SK-N-SH (cell line): Measurements from ENCODE around the gene LPO. TPM values are rescaled to one million over a fixed set of nuclear protein-coding genes. Genes with fewer than 3 reads are reported as not detected.

Source experiments
- CTCF ChIA-PET: fragments of 300-600, 350-600 bp; formaldehyde crosslinking; extraction: SDS; loops from one replicate; lab custom pipeline; 2021; lab: Yijun Ruan, JAX
- POLR2A ChIA-PET: fragments of 350-600 bp; sonication (Branson Sonifier 250); formaldehyde crosslinking; extraction: SDS; loops from one replicate; lab custom pipeline; 2020; ENCODE audit warnings: antibody characterized with exemption, inconsistent platforms; lab: Yijun Ruan, JAX
- DNase-seq: peaks from one replicate; pipeline ENCODE4 v3.0.0; 2012
- H2AFZ ChIP-seq: fragments of 200-600 bp; sonication (generic); 2 replicates; pipeline ENCODE4 v1.8.1; 2016; ENCODE audit warnings: antibody characterized with exemption, mild to moderate bottlenecking, low read depth
- H3F3A ChIP-seq: fragments of 200-600 bp; sonication (generic); replicated peaks from 2 replicates; pipeline ENCODE3; 2016; ENCODE audit warnings: antibody characterized with exemption, mild to moderate bottlenecking; ENCODE audit not compliant: insufficient read depth
- H3K27ac ChIP-seq, 2 experiments: fragments of 200-500 bp in 1 of 2; fragments of 200-600 bp in 1 of 2; sonication (Bioruptor generic) in 1 of 2; sonication (generic), shearing (Covaris generic) in 1 of 2; 2 replicates each; pipeline versions ENCODE4 v1.5.1 to v1.6.1; 2014 to 2016; ENCODE audit warnings: low read depth in 2 of 2, inconsistent platforms in 1 of 2, low read length in 1 of 2, mild to moderate bottlenecking in 1 of 2, mixed read lengths in 1 of 2
- H3K27me3 ChIP-seq: fragments of 200-600 bp; sonication (generic), shearing (Covaris generic); 2 replicates; pipeline ENCODE4 v1.6.1; 2016; ENCODE audit warnings: mixed run types; ENCODE audit not compliant: insufficient read depth
- H3K36me3 ChIP-seq, 2 experiments: fragments of 200-500 bp in 1 of 2; fragments of 200-600 bp in 1 of 2; sonication (Bioruptor generic) in 1 of 2; sonication (generic) in 1 of 2; replicated peaks in 1 of 2; 2 replicates each; pipeline versions ENCODE3 to v1.5.1; 2014 to 2016; ENCODE audit warnings: low read length in 1 of 2, mild to moderate bottlenecking in 1 of 2; ENCODE audit not compliant: insufficient read depth in 2 of 2, control insufficient read depth in 1 of 2
- H3K4me1 ChIP-seq, 2 experiments: fragments of 200-500 bp in 1 of 2; fragments of 200-600 bp in 1 of 2; sonication (Bioruptor generic) in 1 of 2; sonication (generic), shearing (Covaris generic) in 1 of 2; 2 replicates each; pipeline versions ENCODE4 v1.5.1 to v1.6.1; 2014 to 2016; ENCODE audit warnings: low read depth in 1 of 2, low read length in 1 of 2, mixed run types in 1 of 2; ENCODE audit not compliant: insufficient read depth in 2 of 2, control insufficient read depth in 1 of 2
- H3K4me2 ChIP-seq: fragments of 200-600 bp; sonication (generic), shearing (Covaris generic); 2 replicates; pipeline ENCODE4 v1.6.1; 2017; ENCODE audit warnings: mixed run types
- H3K4me3 ChIP-seq, 2 experiments: fragments of 200-500 bp in 1 of 2; fragments of 200-600 bp in 1 of 2; sonication (Bioruptor generic) in 1 of 2; sonication (generic), shearing (Covaris generic) in 1 of 2; 2 replicates each; pipeline versions ENCODE4 v1.5.1 to v1.8.1; 2014 to 2016; ENCODE audit warnings: low read depth in 2 of 2, inconsistent platforms in 1 of 2, low read length in 1 of 2, mild to moderate bottlenecking in 1 of 2, mixed read lengths in 1 of 2, moderate library complexity in 1 of 2
- H3K79me2 ChIP-seq: fragments of 200-600 bp; sonication (generic); 2 replicates; pipeline ENCODE4 v1.8.1; 2017; ENCODE audit warnings: mild to moderate bottlenecking; ENCODE audit not compliant: insufficient read depth
- H3K9ac ChIP-seq: fragments of 200-600 bp; sonication (generic); 2 replicates; pipeline ENCODE4 v1.6.1; 2017; ENCODE audit warnings: mixed run types
- H3K9me2 ChIP-seq: fragments of 200-600 bp; sonication (generic); 2 replicates; pipeline ENCODE4 v1.6.1; 2017; ENCODE audit warnings: mixed run types
- H3K9me3 ChIP-seq: fragments of 200-600 bp; sonication (generic); 2 replicates; pipeline ENCODE4 v1.6.1; 2017; ENCODE audit warnings: mixed run types, mild to moderate bottlenecking, moderate library complexity
- H4K20me1 ChIP-seq: fragments of 200-600 bp; sonication (generic); 2 replicates; pipeline ENCODE4 v1.6.1; 2017; ENCODE audit warnings: mild to moderate bottlenecking, mixed run types; ENCODE audit not compliant: insufficient read depth
- ELF1 ChIP-seq: IDR thresholded peaks from 2 replicates; pipeline ENCODE4 v1.4.0; 2012
- FOSL2 ChIP-seq: IDR thresholded peaks from 2 replicates; pipeline ENCODE4 v1.4.0; 2012; ENCODE audit warnings: low read depth, mild to moderate bottlenecking, moderate library complexity, borderline replicate concordance
- FOXM1 ChIP-seq: IDR thresholded peaks from 2 replicates; pipeline ENCODE4 v1.4.0; 2012; ENCODE audit warnings: low read depth, mild to moderate bottlenecking
- GATA2 ChIP-seq: sonication (generic); formaldehyde crosslinking; IDR thresholded peaks from 2 replicates; pipeline ENCODE4 v1.5.0; 2020; ENCODE audit warnings: mild to moderate bottlenecking, missing genetic modification reagents
- JUND ChIP-seq: IDR thresholded peaks from 2 replicates; pipeline ENCODE4 v1.4.0; 2012
- MXI1 ChIP-seq: IDR thresholded peaks from 2 replicates; pipeline ENCODE4 v1.6.1; 2012; ENCODE audit warnings: mild to moderate bottlenecking, low read depth, low read length, improper control_type of control experiment
- NRF1 ChIP-seq: IDR thresholded peaks from 2 replicates; pipeline ENCODE4 v1.6.1; 2012; ENCODE audit warnings: low read depth, mild to moderate bottlenecking, low read length
- POLR2AphosphoS5 ChIP-seq: IDR thresholded peaks from 2 replicates; pipeline ENCODE4 v1.6.1; 2012; ENCODE audit warnings: low read depth, low read length
- RCOR1 ChIP-seq: fragments of 150-350 bp; IDR thresholded peaks from 2 replicates; pipeline ENCODE4 v1.6.1; 2017; ENCODE audit warnings: antibody characterized with exemption, low read length
- RFX5 ChIP-seq: IDR thresholded peaks from 2 replicates; pipeline ENCODE4 v1.6.1; 2012; ENCODE audit warnings: mild to moderate bottlenecking, improper control_type of control experiment, low read length
- SIN3A ChIP-seq: IDR thresholded peaks from 2 replicates; pipeline ENCODE4 v1.6.1; 2012; ENCODE audit warnings: low read depth, mild to moderate bottlenecking, low read length, moderate library complexity, borderline replicate concordance
- SMC3 ChIP-seq: IDR thresholded peaks from 2 replicates; pipeline ENCODE4 v1.6.1; 2012; ENCODE audit warnings: low read depth, low read length, improper control_type of control experiment
- TAF1 ChIP-seq: IDR thresholded peaks from 2 replicates; pipeline ENCODE4 v1.6.1; 2012; ENCODE audit warnings: low read depth, mild to moderate bottlenecking, low read length, moderate library complexity, borderline replicate concordance
- TEAD4 ChIP-seq: IDR thresholded peaks from 2 replicates; pipeline ENCODE4 v1.4.0; 2012; ENCODE audit warnings: mild to moderate bottlenecking, borderline replicate concordance; ENCODE audit not compliant: insufficient read depth
- WGBS: methylation state at CpG from one replicate; pipeline ENCODE4 v1.1.6; 2017; ENCODE audit warnings: low lambda C conversion rate; 5-methylcytosine and 5-hydroxymethylcytosine counted together
- polyA plus RNA-seq, 3 experiments: library from polyadenylated mRNA; depleted of rRNA; stranded (reverse); fragments of >200 nt; gene quantifications; 2 replicates each; pipeline ENCODE4 v1.2.3, GENCODE V29; 2012
- TF ChIP-seq, protein P1 (sequence below): IDR thresholded peaks from 2 replicates; pipeline ENCODE4 v1.4.0; 2012; ENCODE audit warnings: low read depth
- TF ChIP-seq, protein P2 (sequence below): IDR thresholded peaks from 2 replicates; pipeline ENCODE4 v1.4.0; 2012; ENCODE audit warnings: low read depth, borderline replicate concordance
- TF ChIP-seq, protein P3 (sequence below): fragments of 200-600 bp; sonication (generic); IDR thresholded peaks from 2 replicates; pipeline ENCODE4 v1.6.1; 2017; ENCODE audit warnings: antibody characterized with exemption, mild to moderate bottlenecking, moderate library complexity
- TF ChIP-seq, protein P4 (sequence below): IDR thresholded peaks from 2 replicates; pipeline ENCODE4 v1.4.0; 2012; ENCODE audit warnings: low read depth, borderline replicate concordance
- TF ChIP-seq, protein P5 (sequence below): IDR thresholded peaks from 2 replicates; pipeline ENCODE4; 2012
- TF ChIP-seq, protein P6 (sequence below): IDR thresholded peaks from 2 replicates; pipeline ENCODE4 v1.6.1; 2012; ENCODE audit warnings: mild to moderate bottlenecking, low read depth, low read length, moderate library complexity
- TF ChIP-seq, protein P7 (sequence below): fragments of 150-350 bp; IDR thresholded peaks from 2 replicates; pipeline ENCODE4 v1.6.1; 2017; ENCODE audit warnings: antibody characterized with exemption, low read length, low read depth, borderline replicate concordance

Gene LPO
- polyA plus RNA-seq, 1 of the 3 experiments (the other 2 are of a cell fraction): not detected

DNA sequence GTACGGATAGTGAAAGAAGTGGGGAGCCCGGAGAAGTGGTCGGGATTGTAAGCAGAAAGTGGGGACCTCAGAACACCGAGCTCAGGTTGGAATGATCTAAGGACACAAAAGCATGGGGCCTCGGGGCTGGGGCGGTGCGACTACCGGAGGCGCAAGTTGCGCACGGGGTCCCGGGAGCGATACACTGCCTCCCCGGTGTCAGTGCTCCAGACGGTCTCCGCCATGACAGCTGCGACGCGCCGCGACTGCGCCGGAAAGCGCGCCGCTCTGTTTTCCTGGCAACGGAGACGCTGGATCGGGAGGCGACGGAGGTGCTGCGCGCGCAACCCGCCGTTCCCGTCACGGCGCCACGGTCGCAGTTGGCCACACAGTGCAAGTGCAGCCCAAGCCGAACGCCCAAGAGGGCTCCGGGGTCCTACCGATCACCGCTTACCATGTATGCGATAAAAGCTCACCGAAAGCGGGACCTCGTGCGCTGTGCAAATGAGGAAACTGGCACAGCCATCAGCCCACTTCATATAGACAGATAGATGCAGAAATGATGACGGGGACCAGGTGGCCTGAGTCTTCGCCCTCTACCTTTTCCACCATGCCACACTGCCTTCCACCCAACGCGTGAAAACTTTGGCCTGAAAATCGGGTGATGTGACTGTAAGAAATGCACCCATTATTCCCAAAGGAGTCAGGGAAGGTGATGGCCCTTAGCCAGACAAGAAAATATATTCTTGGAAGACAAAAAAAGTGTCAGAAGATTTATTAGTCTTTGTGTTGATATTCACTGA is 19.2 kb upstream of the LPO start, which contains the start of gene MKS1:
TSS of gene MKS1 (minus strand) at position 249 of the 782 bp plus-strand sequence. CDS start at position 224, 25 bp downstream.
- Histone ChIP-seq H3K4me2 (peak within 1 kb of the TSS; percentile 83), H2AFZ (peak within 1 kb of the TSS; percentile 98), H3K79me2 (no peaks in the 10 kb centered on the region), H3K9me3 (no peaks in the 10 kb centered on the region), H3K9me2 (no peaks in the 10 kb centered on the region), H3K27ac (peak within 1 kb of the TSS; percentile 48 to 66), H3K36me3 (peaks cover 8 to 19% of the 10 kb centered on the region in 2 experiments), H3K27me3 (no peaks in the 10 kb centered on the region), H3K4me1 (peaks cover 2 to 10% of the 10 kb centered on the region in 2 experiments; a peak in 1 of 4 replicates), H3K4me3 (peak within 1 kb of the TSS; percentile 79 to 87), H3K9ac (peak within 1 kb of the TSS; percentile 64), H3F3A (peaks cover 9% of the 10 kb centered on the region), H4K20me1 (no peaks in the 10 kb centered on the region)
- DNase-seq: peak; percentile 100
- ChIA-PET POLR2A (interaction anchor here (1.2 to 1.9 kb wide), 2 partner anchors 13 to 212 kb away, joined by 3 to 7 read pairs; partner anchors contain the start of gene SRSF1), CTCF (interaction anchor here (0.5 to 3.4 kb wide), 23 partner anchors 8 to 220 kb away, joined by 3 to 27 read pairs (median 4); partner anchors contain the start of genes LPO and RNF43)
- 8% methylated on average over 46 of the region's 56 CpGs for WGBS
- TF ChIP-seq TEAD4 (no peak), RCOR1 (0 out of 2 replicates have a peak, but pooled peaks have one; percentile 26), SIN3A (peak; percentile 95; the same call in 1 of the 2 replicates), JUND (no peak), NRF1 (peak; percentile 85), TAF1 (peak; percentile 95), GATA2 (no peak), FOXM1 (no peak), POLR2AphosphoS5 (peak; percentile 92), SMC3 (no peak), FOSL2 (no peak), MXI1 (peak; percentile 98), RFX5 (no peak), ELF1 (peak; percentile 50; the same call in 1 of the 2 replicates)
- TF ChIP-seq, protein P1, sequence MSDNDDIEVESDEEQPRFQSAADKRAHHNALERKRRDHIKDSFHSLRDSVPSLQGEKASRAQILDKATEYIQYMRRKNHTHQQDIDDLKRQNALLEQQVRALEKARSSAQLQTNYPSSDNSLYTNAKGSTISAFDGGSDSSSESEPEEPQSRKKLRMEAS: peak; percentile 75; the same call in 1 of the 2 replicates
- TF ChIP-seq, protein P2, sequence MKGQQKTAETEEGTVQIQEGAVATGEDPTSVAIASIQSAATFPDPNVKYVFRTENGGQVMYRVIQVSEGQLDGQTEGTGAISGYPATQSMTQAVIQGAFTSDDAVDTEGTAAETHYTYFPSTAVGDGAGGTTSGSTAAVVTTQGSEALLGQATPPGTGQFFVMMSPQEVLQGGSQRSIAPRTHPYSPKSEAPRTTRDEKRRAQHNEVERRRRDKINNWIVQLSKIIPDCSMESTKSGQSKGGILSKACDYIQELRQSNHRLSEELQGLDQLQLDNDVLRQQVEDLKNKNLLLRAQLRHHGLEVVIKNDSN: no peak
- TF ChIP-seq, protein P3, sequence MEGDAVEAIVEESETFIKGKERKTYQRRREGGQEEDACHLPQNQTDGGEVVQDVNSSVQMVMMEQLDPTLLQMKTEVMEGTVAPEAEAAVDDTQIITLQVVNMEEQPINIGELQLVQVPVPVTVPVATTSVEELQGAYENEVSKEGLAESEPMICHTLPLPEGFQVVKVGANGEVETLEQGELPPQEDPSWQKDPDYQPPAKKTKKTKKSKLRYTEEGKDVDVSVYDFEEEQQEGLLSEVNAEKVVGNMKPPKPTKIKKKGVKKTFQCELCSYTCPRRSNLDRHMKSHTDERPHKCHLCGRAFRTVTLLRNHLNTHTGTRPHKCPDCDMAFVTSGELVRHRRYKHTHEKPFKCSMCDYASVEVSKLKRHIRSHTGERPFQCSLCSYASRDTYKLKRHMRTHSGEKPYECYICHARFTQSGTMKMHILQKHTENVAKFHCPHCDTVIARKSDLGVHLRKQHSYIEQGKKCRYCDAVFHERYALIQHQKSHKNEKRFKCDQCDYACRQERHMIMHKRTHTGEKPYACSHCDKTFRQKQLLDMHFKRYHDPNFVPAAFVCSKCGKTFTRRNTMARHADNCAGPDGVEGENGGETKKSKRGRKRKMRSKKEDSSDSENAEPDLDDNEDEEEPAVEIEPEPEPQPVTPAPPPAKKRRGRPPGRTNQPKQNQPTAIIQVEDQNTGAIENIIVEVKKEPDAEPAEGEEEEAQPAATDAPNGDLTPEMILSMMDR: peak; percentile 61
- TF ChIP-seq, protein P4, sequence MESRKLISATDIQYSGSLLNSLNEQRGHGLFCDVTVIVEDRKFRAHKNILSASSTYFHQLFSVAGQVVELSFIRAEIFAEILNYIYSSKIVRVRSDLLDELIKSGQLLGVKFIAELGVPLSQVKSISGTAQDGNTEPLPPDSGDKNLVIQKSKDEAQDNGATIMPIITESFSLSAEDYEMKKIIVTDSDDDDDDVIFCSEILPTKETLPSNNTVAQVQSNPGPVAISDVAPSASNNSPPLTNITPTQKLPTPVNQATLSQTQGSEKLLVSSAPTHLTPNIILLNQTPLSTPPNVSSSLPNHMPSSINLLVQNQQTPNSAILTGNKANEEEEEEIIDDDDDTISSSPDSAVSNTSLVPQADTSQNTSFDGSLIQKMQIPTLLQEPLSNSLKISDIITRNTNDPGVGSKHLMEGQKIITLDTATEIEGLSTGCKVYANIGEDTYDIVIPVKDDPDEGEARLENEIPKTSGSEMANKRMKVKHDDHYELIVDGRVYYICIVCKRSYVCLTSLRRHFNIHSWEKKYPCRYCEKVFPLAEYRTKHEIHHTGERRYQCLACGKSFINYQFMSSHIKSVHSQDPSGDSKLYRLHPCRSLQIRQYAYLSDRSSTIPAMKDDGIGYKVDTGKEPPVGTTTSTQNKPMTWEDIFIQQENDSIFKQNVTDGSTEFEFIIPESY: no peak
- TF ChIP-seq, protein P5, sequence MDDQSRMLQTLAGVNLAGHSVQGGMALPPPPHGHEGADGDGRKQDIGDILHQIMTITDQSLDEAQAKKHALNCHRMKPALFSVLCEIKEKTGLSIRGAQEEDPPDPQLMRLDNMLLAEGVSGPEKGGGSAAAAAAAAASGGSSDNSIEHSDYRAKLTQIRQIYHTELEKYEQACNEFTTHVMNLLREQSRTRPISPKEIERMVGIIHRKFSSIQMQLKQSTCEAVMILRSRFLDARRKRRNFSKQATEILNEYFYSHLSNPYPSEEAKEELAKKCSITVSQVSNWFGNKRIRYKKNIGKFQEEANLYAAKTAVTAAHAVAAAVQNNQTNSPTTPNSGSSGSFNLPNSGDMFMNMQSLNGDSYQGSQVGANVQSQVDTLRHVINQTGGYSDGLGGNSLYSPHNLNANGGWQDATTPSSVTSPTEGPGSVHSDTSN: no peak
- TF ChIP-seq, protein P6, sequence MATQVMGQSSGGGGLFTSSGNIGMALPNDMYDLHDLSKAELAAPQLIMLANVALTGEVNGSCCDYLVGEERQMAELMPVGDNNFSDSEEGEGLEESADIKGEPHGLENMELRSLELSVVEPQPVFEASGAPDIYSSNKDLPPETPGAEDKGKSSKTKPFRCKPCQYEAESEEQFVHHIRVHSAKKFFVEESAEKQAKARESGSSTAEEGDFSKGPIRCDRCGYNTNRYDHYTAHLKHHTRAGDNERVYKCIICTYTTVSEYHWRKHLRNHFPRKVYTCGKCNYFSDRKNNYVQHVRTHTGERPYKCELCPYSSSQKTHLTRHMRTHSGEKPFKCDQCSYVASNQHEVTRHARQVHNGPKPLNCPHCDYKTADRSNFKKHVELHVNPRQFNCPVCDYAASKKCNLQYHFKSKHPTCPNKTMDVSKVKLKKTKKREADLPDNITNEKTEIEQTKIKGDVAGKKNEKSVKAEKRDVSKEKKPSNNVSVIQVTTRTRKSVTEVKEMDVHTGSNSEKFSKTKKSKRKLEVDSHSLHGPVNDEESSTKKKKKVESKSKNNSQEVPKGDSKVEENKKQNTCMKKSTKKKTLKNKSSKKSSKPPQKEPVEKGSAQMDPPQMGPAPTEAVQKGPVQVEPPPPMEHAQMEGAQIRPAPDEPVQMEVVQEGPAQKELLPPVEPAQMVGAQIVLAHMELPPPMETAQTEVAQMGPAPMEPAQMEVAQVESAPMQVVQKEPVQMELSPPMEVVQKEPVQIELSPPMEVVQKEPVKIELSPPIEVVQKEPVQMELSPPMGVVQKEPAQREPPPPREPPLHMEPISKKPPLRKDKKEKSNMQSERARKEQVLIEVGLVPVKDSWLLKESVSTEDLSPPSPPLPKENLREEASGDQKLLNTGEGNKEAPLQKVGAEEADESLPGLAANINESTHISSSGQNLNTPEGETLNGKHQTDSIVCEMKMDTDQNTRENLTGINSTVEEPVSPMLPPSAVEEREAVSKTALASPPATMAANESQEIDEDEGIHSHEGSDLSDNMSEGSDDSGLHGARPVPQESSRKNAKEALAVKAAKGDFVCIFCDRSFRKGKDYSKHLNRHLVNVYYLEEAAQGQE: 0 out of 2 replicates have a peak, but pooled peaks have one; percentile 35
- TF ChIP-seq, protein P7, sequence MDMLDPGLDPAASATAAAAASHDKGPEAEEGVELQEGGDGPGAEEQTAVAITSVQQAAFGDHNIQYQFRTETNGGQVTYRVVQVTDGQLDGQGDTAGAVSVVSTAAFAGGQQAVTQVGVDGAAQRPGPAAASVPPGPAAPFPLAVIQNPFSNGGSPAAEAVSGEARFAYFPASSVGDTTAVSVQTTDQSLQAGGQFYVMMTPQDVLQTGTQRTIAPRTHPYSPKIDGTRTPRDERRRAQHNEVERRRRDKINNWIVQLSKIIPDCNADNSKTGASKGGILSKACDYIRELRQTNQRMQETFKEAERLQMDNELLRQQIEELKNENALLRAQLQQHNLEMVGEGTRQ: peak; percentile 8; the same call in 1 of the 2 replicates
